Endothelial cell of umbilical vein (primary cell): ENCODE measurements around the gene TIPIN.

Experiments used
- CTCF ChIP-seq, 2 donors: IDR thresholded peaks; 1 replicate in 1 of 2; 2 replicates in 1 of 2; pipeline ENCODE4 v1.5.1; 2011; ENCODE audit warnings: low read length in 2 of 2, mild to moderate bottlenecking in 2 of 2, moderate library complexity in 2 of 2, control low read depth in 1 of 2, inconsistent platforms in 1 of 2, low read depth in 1 of 2; ENCODE audit not compliant: insufficient read depth in 1 of 2; ENCODE audit errors: extremely low read depth in 1 of 2
- EZH2 ChIP-seq: IDR thresholded peaks from 2 replicates; pipeline ENCODE4 v1.6.1; 2012; ENCODE audit warnings: borderline replicate concordance, low read depth, mild to moderate bottlenecking, moderate library complexity, low read length, inconsistent platforms; ENCODE audit not compliant: severe bottlenecking
- POLR2A ChIP-seq: IDR thresholded peaks from 2 replicates; pipeline ENCODE4 v1.6.1; 2012; ENCODE audit warnings: low read depth, mild to moderate bottlenecking, control low read depth, low read length

DNA sequence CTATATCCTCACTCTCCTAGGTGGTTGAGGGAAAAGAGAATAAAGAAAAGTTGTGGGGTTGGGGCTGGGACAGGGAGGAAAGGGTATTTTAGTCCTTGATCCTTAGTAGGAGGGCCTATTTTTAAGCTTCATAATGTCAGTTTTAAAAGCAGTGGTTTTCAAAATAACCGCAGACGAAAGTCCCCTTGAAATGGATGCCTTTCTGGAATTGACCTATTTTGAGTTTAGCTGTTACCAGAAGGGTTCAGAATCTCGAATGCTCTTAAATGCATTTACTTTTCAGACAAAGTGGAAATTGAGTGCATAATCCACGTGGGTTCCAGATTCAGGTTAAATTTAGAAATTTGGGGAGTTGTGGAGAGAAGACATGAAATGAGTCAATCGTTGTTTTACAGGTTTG lies 46.8 kb upstream of the TIPIN start:
- no peak for TF ChIP-seq CTCF (IDR thresholded peaks at IDR 0.05; ENCODE audit: extremely low read depth in 1 of 2, insufficient read depth in 1 of 2, low read depth in 1 of 2, low read length in 2 of 2)
- TF ChIP-seq EZH2: no peak
- no peak for TF ChIP-seq POLR2A
